Ascending aorta (tissue), 2 donors: ENCODE measurements around the gene FOXJ2. TPM values are rescaled to one million over a fixed set of nuclear protein-coding genes. Genes with fewer than 3 reads are reported as not detected.

ENCODE experiments used
- DNase-seq, 2 donors: peaks; one replicate each; pipeline ENCODE4 v3.0.0-alpha.2; 2019; ENCODE audit warnings: low spot score in 2 of 2
- H3K27ac ChIP-seq, 2 donors: fragments of 200-600 bp; sonication (generic); one replicate each; pipeline ENCODE4 v1.5.1; 2016 to 2017; ENCODE audit warnings: mild to moderate bottlenecking in 1 of 2
- H3K27me3 ChIP-seq: fragments of 200-600 bp; sonication (generic); one replicate; pipeline ENCODE4 v1.5.1; 2017
- H3K36me3 ChIP-seq, 2 donors: fragments of 200-600 bp; sonication (generic); one replicate each; pipeline ENCODE4 v1.5.1; 2016
- H3K4me1 ChIP-seq, 2 donors: fragments of 200-600 bp; sonication (generic); one replicate each; pipeline ENCODE4 v1.5.1; 2016 to 2017; ENCODE audit warnings: mild to moderate bottlenecking in 1 of 2
- H3K4me3 ChIP-seq, 2 donors: fragments of 200-600 bp; sonication (generic); one replicate each; pipeline ENCODE4 v1.5.1; 2016 to 2017; ENCODE audit warnings: mild to moderate bottlenecking in 1 of 2
- H3K9me3 ChIP-seq, 2 donors: fragments of 200-600 bp; sonication (generic); one replicate each; pipeline ENCODE4 v1.5.1; 2016
- CTCF ChIP-seq, 3 experiments: fragments of 200-600 bp in 2 of 3; fragments of 450-650 bp in 1 of 3; sonication (generic) in 2 of 3; IDR thresholded peaks; one replicate each; pipeline ENCODE4 v1.5.1; 2016 to 2019; ENCODE audit warnings: antibody characterized with exemption in 3 of 3, mild to moderate bottlenecking in 1 of 3, moderate library complexity in 1 of 3
- intact Hi-C: fragments of 100-400 bp; cut with DNase I; formaldehyde crosslinking; loops from one replicate; pipeline ENCODE4 v1.15.1; 2023
- total RNA-seq: library from RNA; depleted of rRNA; stranded (reverse); fragments of >200 nt; gene quantifications from one replicate; pipeline ENCODE4 v1.1.0, GENCODE V29; 2016

The FOXJ2 gene
- total RNA-seq, 1 donor from 2014 or later, result 17.1 TPM

DNA sequence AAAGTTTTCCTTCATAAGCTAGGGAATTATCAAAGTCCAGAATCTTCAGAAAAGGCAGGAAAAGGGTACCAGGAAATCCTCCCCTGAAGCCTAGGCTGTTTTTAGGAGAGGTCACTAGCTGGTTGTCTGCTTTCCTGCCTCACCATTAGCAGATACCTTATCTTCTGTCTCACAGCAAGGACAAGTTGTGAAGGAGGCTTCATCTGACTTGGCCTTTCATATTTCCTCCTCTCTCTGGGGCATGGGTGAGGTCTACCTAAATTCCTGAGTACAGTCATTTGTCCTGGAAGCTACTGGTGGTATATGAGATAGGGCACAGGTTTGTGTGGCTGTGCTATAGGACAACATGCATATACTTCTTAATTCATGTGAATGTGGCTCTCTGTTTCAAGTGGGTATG is 2.3 kb downstream of the FOXJ2 start:
- intact Hi-C loops, result loop anchor here (10.0 kb wide), 2 partner anchors 920 to 1080 kb away; partner anchors contain the start of gene A2M
- no peak for DNase-seq
- Histone ChIP-seq H3K4me1 (peaks cover 14 to 36% of the 10 kb centered on the region in 2 donors), H3K36me3 (peaks cover 0 to under 1% of the 10 kb centered on the region in 2 donors), H3K4me3 (peak overlapping the region; percentile 81 to 83), H3K9me3 (no peaks in the 10 kb centered on the region), H3K27me3 (no peaks in the 10 kb centered on the region), H3K27ac (peak overlapping the region; percentile 97 to 99)
- no peak for TF ChIP-seq CTCF (IDR thresholded peaks at IDR 0.05)

GRCh38 chr12:8035440-8036010 is 3.0 kb downstream of the FOXJ2 start:
- no peak for DNase-seq
- H3K9me3 ChIP-seq, result no peaks in the 10 kb centered on the region
- H3K4me3 ChIP-seq, result peak overlapping the region; percentile 81 to 83
- no peak for TF ChIP-seq CTCF (IDR thresholded peaks at IDR 0.05)
- H3K27ac ChIP-seq, result peak overlapping the region; percentile 97 to 99
- H3K4me1 ChIP-seq, result peaks cover 14 to 36% of the 10 kb centered on the region in 2 donors
- peaks cover 3 to 7% of the 10 kb centered on the region in 2 donors for H3K36me3 ChIP-seq
- no peaks in the 10 kb centered on the region for H3K27me3 ChIP-seq
- intact Hi-C loops, result loop anchor here (10.0 kb wide), 2 partner anchors 919 to 1079 kb away; partner anchors contain the start of gene A2M

DNA sequence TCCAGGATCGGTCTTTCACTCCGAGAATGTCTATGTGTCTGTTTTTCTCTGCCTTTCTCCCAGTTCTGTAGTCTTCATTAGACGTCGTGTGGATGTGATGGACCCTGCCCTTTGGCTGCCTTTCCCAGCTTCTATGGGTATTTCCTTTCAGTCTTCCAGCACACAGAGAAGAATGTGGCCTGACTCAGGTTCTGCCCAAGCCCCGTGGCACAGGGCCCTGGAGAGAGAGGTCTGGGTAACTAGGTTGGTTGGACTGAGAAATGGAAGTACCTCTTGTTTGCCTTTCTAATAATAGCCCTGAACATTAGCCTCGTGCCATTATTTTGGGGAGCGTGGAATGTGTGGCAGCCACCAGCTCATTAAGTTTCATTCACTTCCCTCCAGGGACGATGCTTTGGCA is 3.8 kb downstream of the FOXJ2 start:
- intact Hi-C loops, result loop anchor here (10.0 kb wide), 2 partner anchors 918 to 1078 kb away; partner anchors contain the start of gene A2M
- no peaks in the 10 kb centered on the region for H3K27me3 ChIP-seq
- peaks cover 11 to 15% of the 10 kb centered on the region in 2 donors for H3K36me3 ChIP-seq
- H3K4me1 ChIP-seq, result peaks cover 14 to 36% of the 10 kb centered on the region in 2 donors
- peak in 1 of 2 donors; percentile 84 for DNase-seq
- TF ChIP-seq CTCF (IDR thresholded peaks at IDR 0.05), result no peak
- H3K9me3 ChIP-seq, result no peaks in the 10 kb centered on the region
- H3K27ac ChIP-seq, result peak overlapping the region; percentile 97 to 99
- peak overlapping the region; percentile 24 to 83 for H3K4me3 ChIP-seq

GRCh38 chr12:8037046-8037663 is 4.6 kb downstream of the FOXJ2 start:
- H3K9me3 ChIP-seq, result no peaks in the 10 kb centered on the region
- peaks cover 14 to 36% of the 10 kb centered on the region in 2 donors for H3K4me1 ChIP-seq
- DNase-seq, result no peak
- H3K36me3 ChIP-seq, result peaks cover 19 to 23% of the 10 kb centered on the region in 2 donors
- intact Hi-C loops, result loop anchor here (10.0 kb wide), 2 partner anchors 918 to 1078 kb away; partner anchors contain the start of gene A2M
- H3K4me3 ChIP-seq, result peak overlapping the region in 1 of 2 donors; percentile 83
- TF ChIP-seq CTCF (IDR thresholded peaks at IDR 0.05), result no peak
- peak overlapping the region; percentile 97 to 99 for H3K27ac ChIP-seq
- H3K27me3 ChIP-seq, result no peaks in the 10 kb centered on the region

DNA sequence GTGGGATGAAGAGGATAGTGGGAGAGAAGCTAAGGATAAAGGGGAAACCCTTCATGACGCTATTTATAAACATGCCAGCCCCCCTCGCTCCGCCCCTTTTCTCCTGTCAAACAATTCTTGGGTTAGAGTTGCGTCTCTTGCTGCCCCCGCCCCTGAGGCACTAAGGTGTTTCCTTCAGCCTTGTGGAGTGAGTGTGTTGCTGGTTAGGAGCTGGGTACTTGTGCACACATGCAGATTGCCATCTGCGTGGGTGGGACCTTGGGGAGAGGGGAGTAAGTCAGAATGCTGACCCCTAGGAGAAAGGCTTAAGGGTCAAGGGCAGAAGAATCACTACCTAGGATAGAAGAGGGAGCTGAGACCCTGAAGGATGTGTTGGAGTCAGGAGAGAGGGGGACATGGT is 5.4 kb downstream of the FOXJ2 start:
- peak overlapping the region; percentile 21 to 43 for H3K4me3 ChIP-seq
- H3K36me3 ChIP-seq, result peaks cover 26 to 30% of the 10 kb centered on the region in 2 donors
- no peaks in the 10 kb centered on the region for H3K9me3 ChIP-seq
- DNase-seq, result no peak
- H3K27me3 ChIP-seq, result no peaks in the 10 kb centered on the region
- peaks cover 14 to 36% of the 10 kb centered on the region in 2 donors for H3K4me1 ChIP-seq
- peak overlapping the region; percentile 97 to 99 for H3K27ac ChIP-seq
- no peak for TF ChIP-seq CTCF (IDR thresholded peaks at IDR 0.05)
- intact Hi-C loops, result loop anchor here (10.0 kb wide), 2 partner anchors 917 to 1077 kb away; partner anchors contain the start of gene A2M
